Panc1 (cell line): ENCODE results near the gene MPZL1.

Experiments
- CTCF ChIP-seq: fragments of 450-650 bp; IDR thresholded peaks from 2 replicates; pipeline ENCODE4 v1.5.1; 2017; ENCODE audit warnings: mild to moderate bottlenecking
- POLR2AphosphoS5 ChIP-seq: IDR thresholded peaks from 2 replicates; pipeline ENCODE4 v1.6.1; 2012; ENCODE audit warnings: mild to moderate bottlenecking, low read depth, low read length, moderate library complexity
- SIN3A ChIP-seq: IDR thresholded peaks from 2 replicates; pipeline ENCODE4 v1.6.1; 2012; ENCODE audit warnings: low read depth, mild to moderate bottlenecking, low read length, moderate library complexity, borderline replicate concordance; ENCODE audit not compliant: insufficient read depth
- TF ChIP-seq, protein P1 (sequence below), 2 experiments: IDR thresholded peaks; 2 replicates each; pipeline ENCODE4 v1.6.1; 2011 to 2012; ENCODE audit warnings: low read depth in 2 of 2, control low read depth in 1 of 2, low read length in 1 of 2, mild to moderate bottlenecking in 1 of 2, moderate library complexity in 1 of 2; ENCODE audit not compliant: insufficient read depth in 1 of 2

GRCh38 chr1:167748906-167749305 lies 27.1 kb downstream of the MPZL1 start:
- TF ChIP-seq CTCF (no peak), POLR2AphosphoS5 (no peak), SIN3A (no peak)
- TF ChIP-seq, protein P1, sequence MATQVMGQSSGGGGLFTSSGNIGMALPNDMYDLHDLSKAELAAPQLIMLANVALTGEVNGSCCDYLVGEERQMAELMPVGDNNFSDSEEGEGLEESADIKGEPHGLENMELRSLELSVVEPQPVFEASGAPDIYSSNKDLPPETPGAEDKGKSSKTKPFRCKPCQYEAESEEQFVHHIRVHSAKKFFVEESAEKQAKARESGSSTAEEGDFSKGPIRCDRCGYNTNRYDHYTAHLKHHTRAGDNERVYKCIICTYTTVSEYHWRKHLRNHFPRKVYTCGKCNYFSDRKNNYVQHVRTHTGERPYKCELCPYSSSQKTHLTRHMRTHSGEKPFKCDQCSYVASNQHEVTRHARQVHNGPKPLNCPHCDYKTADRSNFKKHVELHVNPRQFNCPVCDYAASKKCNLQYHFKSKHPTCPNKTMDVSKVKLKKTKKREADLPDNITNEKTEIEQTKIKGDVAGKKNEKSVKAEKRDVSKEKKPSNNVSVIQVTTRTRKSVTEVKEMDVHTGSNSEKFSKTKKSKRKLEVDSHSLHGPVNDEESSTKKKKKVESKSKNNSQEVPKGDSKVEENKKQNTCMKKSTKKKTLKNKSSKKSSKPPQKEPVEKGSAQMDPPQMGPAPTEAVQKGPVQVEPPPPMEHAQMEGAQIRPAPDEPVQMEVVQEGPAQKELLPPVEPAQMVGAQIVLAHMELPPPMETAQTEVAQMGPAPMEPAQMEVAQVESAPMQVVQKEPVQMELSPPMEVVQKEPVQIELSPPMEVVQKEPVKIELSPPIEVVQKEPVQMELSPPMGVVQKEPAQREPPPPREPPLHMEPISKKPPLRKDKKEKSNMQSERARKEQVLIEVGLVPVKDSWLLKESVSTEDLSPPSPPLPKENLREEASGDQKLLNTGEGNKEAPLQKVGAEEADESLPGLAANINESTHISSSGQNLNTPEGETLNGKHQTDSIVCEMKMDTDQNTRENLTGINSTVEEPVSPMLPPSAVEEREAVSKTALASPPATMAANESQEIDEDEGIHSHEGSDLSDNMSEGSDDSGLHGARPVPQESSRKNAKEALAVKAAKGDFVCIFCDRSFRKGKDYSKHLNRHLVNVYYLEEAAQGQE (IDR thresholded peaks at IDR 0.05; ENCODE audit: insufficient read depth in 1 of 2, low read depth in 2 of 2, low read length in 1 of 2) = no peak
